GM23338 (cell line): ENCODE results near the gene SLX4IP. TPM values are rescaled to one million over a fixed set of nuclear protein-coding genes. Genes with fewer than 3 reads are reported as not detected.

Source experiments
- ATAC-seq: fragments of 200-7000 bp; cut with Tn5 transposase; 3 replicates; pipeline ENCODE4 v1.9.1; 2020
- DNase-seq: peaks from one replicate; pipeline ENCODE4 v3.0.0-alpha.2; 2015; ENCODE audit warnings: low spot score
- H2AFZ ChIP-seq: fragments of 200-600 bp; sonication (generic); 2 replicates; pipeline ENCODE4 v1.8.0; 2016; ENCODE audit warnings: antibody characterized with exemption, mild to moderate bottlenecking, moderate library complexity
- H3F3A ChIP-seq: fragments of 200-600 bp; sonication (generic); replicated peaks from 2 replicates; pipeline ENCODE4 v1.8.0; 2017; ENCODE audit warnings: antibody characterized with exemption, mixed run types, low read depth
- H3K27ac ChIP-seq: fragments of 200-600 bp; sonication (generic); 2 replicates; pipeline ENCODE4 v1.6.1; 2016; ENCODE audit warnings: low read depth
- H3K27me3 ChIP-seq: fragments of 200-600 bp; sonication (generic); 2 replicates; pipeline ENCODE4 v1.8.0; 2016; ENCODE audit warnings: mild to moderate bottlenecking, mixed run types, moderate library complexity; ENCODE audit not compliant: insufficient read depth
- H3K36me3 ChIP-seq: fragments of 200-600 bp; sonication (generic); 2 replicates; pipeline ENCODE4 v1.8.0; 2016; ENCODE audit warnings: mild to moderate bottlenecking; ENCODE audit not compliant: insufficient read depth
- H3K4me1 ChIP-seq: fragments of 200-600 bp; sonication (generic); 2 replicates; pipeline ENCODE4 v1.8.0; 2016; ENCODE audit warnings: mild to moderate bottlenecking, moderate library complexity; ENCODE audit not compliant: insufficient read depth
- H3K4me2 ChIP-seq: fragments of 200-600 bp; sonication (generic); 2 replicates; pipeline ENCODE4 v1.7.1; 2017; ENCODE audit warnings: mixed run types
- H3K4me3 ChIP-seq: fragments of 200-600 bp; sonication (generic); 2 replicates; pipeline ENCODE4 v1.6.1; 2016; ENCODE audit warnings: mixed run types
- H3K79me2 ChIP-seq: fragments of 200-600 bp; sonication (generic); replicated peaks from 2 replicates; pipeline ENCODE4 v1.8.0; 2017; ENCODE audit warnings: mild to moderate bottlenecking; ENCODE audit not compliant: insufficient read depth
- H3K9me2 ChIP-seq: fragments of 200-600 bp; sonication (generic); 2 replicates; pipeline ENCODE4 v1.8.0; 2017; ENCODE audit not compliant: insufficient read depth
- H4K20me1 ChIP-seq: fragments of 200-600 bp; sonication (generic); replicated peaks from 2 replicates; pipeline ENCODE4 v1.8.0; 2017; ENCODE audit warnings: mild to moderate bottlenecking; ENCODE audit not compliant: insufficient read depth
- H3K27ac Mint-ChIP-seq: 2 replicates; pipeline ENCODE4 v1.8.0; 2020; ENCODE audit warnings: inconsistent platforms, mild to moderate bottlenecking, moderate library complexity, mixed read lengths
- H3K27me3 Mint-ChIP-seq: 3 replicates; pipeline ENCODE4 v1.8.0; 2022; ENCODE audit warnings: low read depth, mild to moderate bottlenecking, moderate library complexity, mixed read lengths, inconsistent platforms; ENCODE audit not compliant: insufficient read depth, poor library complexity
- H3K36me3 Mint-ChIP-seq: 3 replicates; pipeline ENCODE4 v1.8.0; 2021; ENCODE audit warnings: low read depth, mild to moderate bottlenecking, inconsistent platforms, moderate library complexity, mixed read lengths
- H3K4me1 Mint-ChIP-seq: 3 replicates; pipeline ENCODE4 v1.8.0; 2020; ENCODE audit warnings: mild to moderate bottlenecking, inconsistent platforms, mixed read lengths
- H3K4me3 Mint-ChIP-seq: 3 replicates; pipeline ENCODE4 v1.8.0; 2021; ENCODE audit warnings: moderate library complexity, mild to moderate bottlenecking, inconsistent platforms, mixed read lengths
- H3K9me3 Mint-ChIP-seq: 3 replicates; pipeline ENCODE4 v1.8.0; 2020; ENCODE audit warnings: moderate library complexity, mild to moderate bottlenecking, inconsistent platforms, mixed read lengths
- CREB1 ChIP-seq: fragments of 250-450 bp; sonication (Bioruptor Pico); IDR thresholded peaks from 2 replicates; pipeline ENCODE4 v1.5.0; 2020; ENCODE audit warnings: low read depth, mild to moderate bottlenecking, moderate library complexity
- EZH2 ChIP-seq: fragments of 200-600 bp; sonication (generic); IDR thresholded peaks from one replicate; pipeline ENCODE4 v1.8.0; 2017; ENCODE audit warnings: antibody characterized with exemption, mild to moderate bottlenecking, low read depth; ENCODE audit not compliant: unreplicated experiment
- EZH2phosphoT487 ChIP-seq: fragments of 200-600 bp; sonication (generic); IDR thresholded peaks from one replicate; pipeline ENCODE4 v1.8.1; 2018; ENCODE audit warnings: antibody characterized with exemption; ENCODE audit not compliant: unreplicated experiment
- JUNB ChIP-seq: IDR thresholded peaks from one replicate; pipeline ENCODE4 v1.6.1; 2016; ENCODE audit warnings: antibody characterized with exemption; ENCODE audit not compliant: unreplicated experiment
- NANOG ChIP-seq: IDR thresholded peaks from 2 replicates; pipeline ENCODE4 v1.6.1; 2016; ENCODE audit warnings: antibody characterized with exemption, borderline replicate concordance
- POLR2AphosphoS5 ChIP-seq: IDR thresholded peaks from 2 replicates; pipeline ENCODE4 v1.6.1; 2016; ENCODE audit warnings: antibody characterized with exemption, low read depth
- STAT1 ChIP-seq: IDR thresholded peaks from one replicate; pipeline ENCODE4 v1.6.1; 2016; ENCODE audit warnings: antibody characterized with exemption; ENCODE audit not compliant: unreplicated experiment
- ZNF114 ChIP-seq: fragments of 250-450 bp; sonication (Bioruptor Pico); IDR thresholded peaks from 2 replicates; pipeline ENCODE4 v1.5.0; 2020; ENCODE audit warnings: mild to moderate bottlenecking, moderate library complexity
- ZNF331 ChIP-seq: fragments of 250-450 bp; sonication (Bioruptor Pico); IDR thresholded peaks from 2 replicates; pipeline ENCODE4 v1.5.0; 2020; ENCODE audit warnings: low read depth, mild to moderate bottlenecking, moderate library complexity
- polyA plus RNA-seq: library from polyadenylated mRNA; unstranded; fragments of >200 nt; fragmentation: Nextera tagmentation; extraction: Ambion mirVana; gene quantifications from 2 replicates; pipeline ENCODE4 v1.2.1, GENCODE V29; 2016
- total RNA-seq: library from RNA; depleted of rRNA; stranded (reverse); fragments of >200 nt; shearing (Covaris generic); gene quantifications from 2 replicates; pipeline ENCODE4 v1.2.3, GENCODE V29; 2014
- TF ChIP-seq, protein P1 (sequence below): IDR thresholded peaks from one replicate; pipeline ENCODE4 v1.6.1; 2018; ENCODE audit warnings: antibody characterized with exemption; ENCODE audit not compliant: unreplicated experiment
- TF ChIP-seq, protein P2 (sequence below): fragments of 250-450 bp; sonication (Bioruptor Pico); IDR thresholded peaks from 2 replicates; pipeline ENCODE4 v1.5.0; 2020; ENCODE audit warnings: mild to moderate bottlenecking, moderate library complexity
- TF ChIP-seq, protein P3 (sequence below): IDR thresholded peaks from 2 replicates; pipeline ENCODE4 v1.6.1; 2016; ENCODE audit warnings: antibody characterized with exemption
- TF ChIP-seq, protein P4 (sequence below), 2 experiments: fragments of 200-600 bp in 1 of 2; sonication (generic) in 1 of 2; conservative IDR thresholded peaks; 2 replicates each; pipeline versions ENCODE4 v1.5.1 to v1.6.1; 2016 to 2017; ENCODE audit warnings: antibody characterized with exemption in 2 of 2, low read depth in 2 of 2, mild to moderate bottlenecking in 2 of 2, moderate library complexity in 1 of 2

SLX4IP gene
- total and polyA plus RNA-seq, 2 experiments from 2014 or later = 9.1 to 9.8 TPM

DNA sequence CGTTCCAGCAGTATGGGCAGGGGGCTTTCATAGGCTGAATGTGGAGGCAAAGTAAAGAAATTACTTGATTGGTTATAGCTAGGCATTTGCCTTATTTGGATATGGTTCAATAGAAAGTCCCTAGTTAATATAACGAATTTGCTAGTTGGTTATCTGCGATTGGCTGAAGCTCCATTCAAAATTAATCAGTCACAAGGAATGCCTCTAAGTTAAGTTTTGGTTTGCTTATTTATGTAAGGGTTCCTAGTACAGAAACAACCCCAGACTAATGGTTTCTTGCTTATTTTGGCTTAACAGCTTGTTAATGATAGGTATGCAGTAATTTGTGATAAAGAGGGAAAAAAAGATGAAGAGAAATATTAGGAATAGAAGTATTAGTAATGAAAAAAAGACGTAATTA is 151.2 kb downstream of the SLX4IP start:
- H3K79me2 ChIP-seq = no peaks in the 10 kb centered on the region
- H3K4me3 Mint-ChIP-seq = no peak overlapping the region
- H3K36me3 Mint-ChIP-seq = no peaks in the 10 kb centered on the region
- ATAC-seq = no peak
- H3K27ac ChIP-seq = no peak overlapping the region
- H3K4me2 ChIP-seq = no peak overlapping the region
- H4K20me1 ChIP-seq = no peaks in the 10 kb centered on the region
- no peaks in the 10 kb centered on the region for H3K27me3 ChIP-seq
- H3F3A ChIP-seq = no peaks in the 10 kb centered on the region
- 0 out of 2 replicates have a peak, but pooled peaks cover 13% of the 10 kb centered on the region for H3K4me1 ChIP-seq
- H3K9me2 ChIP-seq = no peaks in the 10 kb centered on the region
- no peak for DNase-seq
- H3K27me3 Mint-ChIP-seq = no peaks in the 10 kb centered on the region
- no peak overlapping the region for H3K27ac Mint-ChIP-seq
- H3K9me3 Mint-ChIP-seq = no peaks in the 10 kb centered on the region; the same call in 2 of the 3 replicates
- no peak overlapping the region for H3K4me3 ChIP-seq
- TF ChIP-seq JUNB (no peak), STAT1 (no peak), ZNF114 (CRISPR knock-in tag) (no peak), ZNF331 (CRISPR knock-in tag) (no peak), CREB1 (no peak), POLR2AphosphoS5 (no peak), NANOG (no peak), EZH2 (no peak), EZH2phosphoT487 (no peak)
- TF ChIP-seq, protein P1, sequence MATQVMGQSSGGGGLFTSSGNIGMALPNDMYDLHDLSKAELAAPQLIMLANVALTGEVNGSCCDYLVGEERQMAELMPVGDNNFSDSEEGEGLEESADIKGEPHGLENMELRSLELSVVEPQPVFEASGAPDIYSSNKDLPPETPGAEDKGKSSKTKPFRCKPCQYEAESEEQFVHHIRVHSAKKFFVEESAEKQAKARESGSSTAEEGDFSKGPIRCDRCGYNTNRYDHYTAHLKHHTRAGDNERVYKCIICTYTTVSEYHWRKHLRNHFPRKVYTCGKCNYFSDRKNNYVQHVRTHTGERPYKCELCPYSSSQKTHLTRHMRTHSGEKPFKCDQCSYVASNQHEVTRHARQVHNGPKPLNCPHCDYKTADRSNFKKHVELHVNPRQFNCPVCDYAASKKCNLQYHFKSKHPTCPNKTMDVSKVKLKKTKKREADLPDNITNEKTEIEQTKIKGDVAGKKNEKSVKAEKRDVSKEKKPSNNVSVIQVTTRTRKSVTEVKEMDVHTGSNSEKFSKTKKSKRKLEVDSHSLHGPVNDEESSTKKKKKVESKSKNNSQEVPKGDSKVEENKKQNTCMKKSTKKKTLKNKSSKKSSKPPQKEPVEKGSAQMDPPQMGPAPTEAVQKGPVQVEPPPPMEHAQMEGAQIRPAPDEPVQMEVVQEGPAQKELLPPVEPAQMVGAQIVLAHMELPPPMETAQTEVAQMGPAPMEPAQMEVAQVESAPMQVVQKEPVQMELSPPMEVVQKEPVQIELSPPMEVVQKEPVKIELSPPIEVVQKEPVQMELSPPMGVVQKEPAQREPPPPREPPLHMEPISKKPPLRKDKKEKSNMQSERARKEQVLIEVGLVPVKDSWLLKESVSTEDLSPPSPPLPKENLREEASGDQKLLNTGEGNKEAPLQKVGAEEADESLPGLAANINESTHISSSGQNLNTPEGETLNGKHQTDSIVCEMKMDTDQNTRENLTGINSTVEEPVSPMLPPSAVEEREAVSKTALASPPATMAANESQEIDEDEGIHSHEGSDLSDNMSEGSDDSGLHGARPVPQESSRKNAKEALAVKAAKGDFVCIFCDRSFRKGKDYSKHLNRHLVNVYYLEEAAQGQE = no peak
- TF ChIP-seq, protein P2, sequence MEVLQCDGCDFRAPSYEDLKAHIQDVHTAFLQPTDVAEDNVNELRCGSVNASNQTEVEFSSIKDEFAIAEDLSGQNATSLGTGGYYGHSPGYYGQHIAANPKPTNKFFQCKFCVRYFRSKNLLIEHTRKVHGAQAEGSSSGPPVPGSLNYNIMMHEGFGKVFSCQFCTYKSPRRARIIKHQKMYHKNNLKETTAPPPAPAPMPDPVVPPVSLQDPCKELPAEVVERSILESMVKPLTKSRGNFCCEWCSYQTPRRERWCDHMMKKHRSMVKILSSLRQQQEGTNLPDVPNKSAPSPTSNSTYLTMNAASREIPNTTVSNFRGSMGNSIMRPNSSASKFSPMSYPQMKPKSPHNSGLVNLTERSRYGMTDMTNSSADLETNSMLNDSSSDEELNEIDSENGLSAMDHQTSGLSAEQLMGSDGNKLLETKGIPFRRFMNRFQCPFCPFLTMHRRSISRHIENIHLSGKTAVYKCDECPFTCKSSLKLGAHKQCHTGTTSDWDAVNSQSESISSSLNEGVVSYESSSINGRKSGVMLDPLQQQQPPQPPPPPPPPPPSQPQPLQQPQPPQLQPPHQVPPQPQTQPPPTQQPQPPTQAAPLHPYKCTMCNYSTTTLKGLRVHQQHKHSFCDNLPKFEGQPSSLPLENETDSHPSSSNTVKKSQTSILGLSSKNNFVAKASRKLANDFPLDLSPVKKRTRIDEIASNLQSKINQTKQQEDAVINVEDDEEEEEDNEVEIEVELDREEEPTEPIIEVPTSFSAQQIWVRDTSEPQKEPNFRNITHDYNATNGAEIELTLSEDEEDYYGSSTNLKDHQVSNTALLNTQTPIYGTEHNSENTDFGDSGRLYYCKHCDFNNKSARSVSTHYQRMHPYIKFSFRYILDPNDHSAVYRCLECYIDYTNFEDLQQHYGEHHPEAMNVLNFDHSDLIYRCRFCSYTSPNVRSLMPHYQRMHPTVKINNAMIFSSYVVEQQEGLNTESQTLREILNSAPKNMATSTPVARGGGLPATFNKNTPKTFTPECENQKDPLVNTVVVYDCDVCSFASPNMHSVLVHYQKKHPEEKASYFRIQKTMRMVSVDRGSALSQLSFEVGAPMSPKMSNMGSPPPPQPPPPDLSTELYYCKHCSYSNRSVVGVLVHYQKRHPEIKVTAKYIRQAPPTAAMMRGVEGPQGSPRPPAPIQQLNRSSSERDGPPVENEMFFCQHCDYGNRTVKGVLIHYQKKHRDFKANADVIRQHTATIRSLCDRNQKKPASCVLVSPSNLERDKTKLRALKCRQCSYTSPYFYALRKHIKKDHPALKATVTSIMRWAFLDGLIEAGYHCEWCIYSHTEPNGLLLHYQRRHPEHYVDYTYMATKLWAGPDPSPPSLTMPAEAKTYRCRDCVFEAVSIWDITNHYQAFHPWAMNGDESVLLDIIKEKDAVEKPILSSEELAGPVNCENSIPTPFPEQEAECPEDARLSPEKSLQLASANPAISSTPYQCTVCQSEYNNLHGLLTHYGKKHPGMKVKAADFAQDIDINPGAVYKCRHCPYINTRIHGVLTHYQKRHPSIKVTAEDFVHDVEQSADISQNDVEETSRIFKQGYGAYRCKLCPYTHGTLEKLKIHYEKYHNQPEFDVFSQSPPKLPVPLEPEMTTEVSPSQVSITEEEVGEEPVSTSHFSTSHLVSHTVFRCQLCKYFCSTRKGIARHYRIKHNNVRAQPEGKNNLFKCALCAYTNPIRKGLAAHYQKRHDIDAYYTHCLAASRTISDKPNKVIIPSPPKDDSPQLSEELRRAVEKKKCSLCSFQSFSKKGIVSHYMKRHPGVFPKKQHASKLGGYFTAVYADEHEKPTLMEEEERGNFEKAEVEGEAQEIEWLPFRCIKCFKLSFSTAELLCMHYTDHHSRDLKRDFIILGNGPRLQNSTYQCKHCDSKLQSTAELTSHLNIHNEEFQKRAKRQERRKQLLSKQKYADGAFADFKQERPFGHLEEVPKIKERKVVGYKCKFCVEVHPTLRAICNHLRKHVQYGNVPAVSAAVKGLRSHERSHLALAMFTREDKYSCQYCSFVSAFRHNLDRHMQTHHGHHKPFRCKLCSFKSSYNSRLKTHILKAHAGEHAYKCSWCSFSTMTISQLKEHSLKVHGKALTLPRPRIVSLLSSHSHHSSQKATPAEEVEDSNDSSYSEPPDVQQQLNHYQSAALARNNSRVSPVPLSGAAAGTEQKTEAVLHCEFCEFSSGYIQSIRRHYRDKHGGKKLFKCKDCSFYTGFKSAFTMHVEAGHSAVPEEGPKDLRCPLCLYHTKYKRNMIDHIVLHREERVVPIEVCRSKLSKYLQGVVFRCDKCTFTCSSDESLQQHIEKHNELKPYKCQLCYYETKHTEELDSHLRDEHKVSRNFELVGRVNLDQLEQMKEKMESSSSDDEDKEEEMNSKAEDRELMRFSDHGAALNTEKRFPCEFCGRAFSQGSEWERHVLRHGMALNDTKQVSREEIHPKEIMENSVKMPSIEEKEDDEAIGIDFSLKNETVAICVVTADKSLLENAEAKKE (CRISPR knock-in tag) = no peak
- TF ChIP-seq, protein P3, sequence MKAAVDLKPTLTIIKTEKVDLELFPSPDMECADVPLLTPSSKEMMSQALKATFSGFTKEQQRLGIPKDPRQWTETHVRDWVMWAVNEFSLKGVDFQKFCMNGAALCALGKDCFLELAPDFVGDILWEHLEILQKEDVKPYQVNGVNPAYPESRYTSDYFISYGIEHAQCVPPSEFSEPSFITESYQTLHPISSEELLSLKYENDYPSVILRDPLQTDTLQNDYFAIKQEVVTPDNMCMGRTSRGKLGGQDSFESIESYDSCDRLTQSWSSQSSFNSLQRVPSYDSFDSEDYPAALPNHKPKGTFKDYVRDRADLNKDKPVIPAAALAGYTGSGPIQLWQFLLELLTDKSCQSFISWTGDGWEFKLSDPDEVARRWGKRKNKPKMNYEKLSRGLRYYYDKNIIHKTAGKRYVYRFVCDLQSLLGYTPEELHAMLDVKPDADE = no peak
- TF ChIP-seq, protein P4, sequence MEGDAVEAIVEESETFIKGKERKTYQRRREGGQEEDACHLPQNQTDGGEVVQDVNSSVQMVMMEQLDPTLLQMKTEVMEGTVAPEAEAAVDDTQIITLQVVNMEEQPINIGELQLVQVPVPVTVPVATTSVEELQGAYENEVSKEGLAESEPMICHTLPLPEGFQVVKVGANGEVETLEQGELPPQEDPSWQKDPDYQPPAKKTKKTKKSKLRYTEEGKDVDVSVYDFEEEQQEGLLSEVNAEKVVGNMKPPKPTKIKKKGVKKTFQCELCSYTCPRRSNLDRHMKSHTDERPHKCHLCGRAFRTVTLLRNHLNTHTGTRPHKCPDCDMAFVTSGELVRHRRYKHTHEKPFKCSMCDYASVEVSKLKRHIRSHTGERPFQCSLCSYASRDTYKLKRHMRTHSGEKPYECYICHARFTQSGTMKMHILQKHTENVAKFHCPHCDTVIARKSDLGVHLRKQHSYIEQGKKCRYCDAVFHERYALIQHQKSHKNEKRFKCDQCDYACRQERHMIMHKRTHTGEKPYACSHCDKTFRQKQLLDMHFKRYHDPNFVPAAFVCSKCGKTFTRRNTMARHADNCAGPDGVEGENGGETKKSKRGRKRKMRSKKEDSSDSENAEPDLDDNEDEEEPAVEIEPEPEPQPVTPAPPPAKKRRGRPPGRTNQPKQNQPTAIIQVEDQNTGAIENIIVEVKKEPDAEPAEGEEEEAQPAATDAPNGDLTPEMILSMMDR (conservative IDR thresholded peaks at IDR 0.05; ENCODE audit: low read depth in 2 of 2) = no peak
- no peaks in the 10 kb centered on the region for H3K36me3 ChIP-seq
- no peak overlapping the region for H2AFZ ChIP-seq
- peaks cover 25% of the 10 kb centered on the region for H3K4me1 Mint-ChIP-seq
